ENCODE results near the gene HSD17B1. TPM values are rescaled to one million over a fixed set of nuclear protein-coding genes. Genes with fewer than 3 reads are reported as not detected.

The HSD17B1 gene
- total and polyA plus RNA-seq, 2 of the 13 experiments (the other 11 are each of a cell fraction or from before 2014, with no cell fraction given), result 0.54 to 0.93 TPM

DNA sequence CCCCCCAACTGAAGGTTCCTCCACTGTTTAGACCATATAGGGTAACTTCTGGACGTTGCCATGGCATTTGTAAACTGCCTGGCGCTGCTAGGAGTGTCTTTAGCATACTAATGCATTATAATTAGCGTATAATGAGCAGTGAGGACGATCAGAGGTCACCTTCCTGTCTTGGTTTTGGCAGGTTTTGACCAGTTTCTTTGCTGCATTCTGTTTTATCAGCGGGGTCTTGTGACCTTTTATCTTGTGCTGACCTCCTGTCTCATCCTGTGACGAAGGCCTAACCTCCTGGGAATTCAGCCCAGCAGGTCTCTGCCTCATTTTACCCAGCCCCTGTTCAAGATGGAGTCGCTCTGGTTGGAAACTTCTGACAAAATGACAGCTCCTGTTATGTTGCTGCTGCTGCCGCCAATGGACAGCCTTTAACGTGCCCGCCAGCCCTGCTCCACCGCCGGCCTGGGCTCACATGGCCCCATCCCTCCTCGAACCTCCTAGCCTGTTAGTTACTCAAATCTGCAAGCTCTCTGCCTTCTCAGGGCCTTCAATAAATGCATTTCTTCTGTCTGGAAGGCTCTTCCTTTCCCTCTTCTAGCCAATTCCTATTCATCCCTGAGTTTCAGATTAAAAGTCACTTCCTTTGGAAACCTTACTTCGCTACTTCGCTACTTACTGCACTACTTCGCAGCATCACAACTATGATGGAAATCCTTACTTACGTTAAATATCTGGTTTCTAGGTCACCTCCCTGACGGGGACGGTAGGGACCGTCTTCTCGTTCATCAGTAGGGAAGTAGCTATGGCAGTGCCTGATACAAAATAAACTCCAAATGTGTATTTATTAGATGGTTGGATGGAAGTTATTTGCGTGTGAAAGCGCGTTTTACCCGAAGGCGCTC lies 17.3 kb upstream of the HSD17B1 start (continued):
- TF ChIP-seq ZNF230 (CRISPR knock-in tag; IDR thresholded peaks at IDR 0.05) (0 out of 2 replicates have a peak, but pooled peaks have one; percentile 17), ZNF678 (CRISPR knock-in tag; IDR thresholded peaks at IDR 0.05) (no peak), IKZF4 (CRISPR knock-in tag; IDR thresholded peaks at IDR 0.05; ENCODE audit: borderline replicate concordance, low read depth, not compliant biosample characterization) (peak; percentile 32), ZNF350 (CRISPR knock-in tag; IDR thresholded peaks at IDR 0.05; ENCODE audit: borderline replicate concordance, low read depth) (peak; percentile 2), POLR2A (IDR thresholded peaks at IDR 0.05; ENCODE audit: insufficient read depth in 1 of 2, low read depth in 2 of 2, low read length in 2 of 2) (peak in 1 of 2 experiments; percentile 70; a peak in 1 of 4 replicates), ZKSCAN5 (CRISPR knock-in tag; IDR thresholded peaks at IDR 0.05) (0 out of 2 replicates have a peak, but pooled peaks have one; percentile 17), ZNF567 (CRISPR knock-in tag; IDR thresholded peaks at IDR 0.05; ENCODE audit: borderline replicate concordance) (0 out of 2 replicates have a peak, but pooled peaks have one; percentile 58), ZBTB33 (CRISPR knock-in tag; IDR thresholded peaks at IDR 0.05) (peak; percentile 92), NFE2 (CRISPR knock-in tag; IDR thresholded peaks at IDR 0.05) (no peak), ZNF382 (CRISPR knock-in tag; IDR thresholded peaks at IDR 0.05; ENCODE audit: borderline replicate concordance) (no peak), ZGPAT (CRISPR knock-in tag; IDR thresholded peaks at IDR 0.05) (peak; percentile 13; the same call in 1 of the 2 replicates), HNF1B (CRISPR knock-in tag; IDR thresholded peaks at IDR 0.05) (peak; percentile 73; the same call in 1 of the 2 replicates), ZSCAN29 (CRISPR knock-in tag; conservative IDR thresholded peaks at IDR 0.05) (0 out of 2 replicates have a peak, but pooled peaks have one; percentile 44), MTA1 (CRISPR knock-in tag; IDR thresholded peaks at IDR 0.05; ENCODE audit: borderline replicate concordance) (peak; percentile 65; the same call in 1 of the 2 replicates), EP300 (IDR thresholded peaks at IDR 0.05; ENCODE audit: low read depth in 2 of 2, low read length in 2 of 2) (no peak), EP300 (CRISPR knock-in tag; IDR thresholded peaks at IDR 0.05; ENCODE audit: borderline replicate concordance) (0 out of 2 replicates have a peak, but pooled peaks have one; percentile 2)
- TF ChIP-seq, protein P1, sequence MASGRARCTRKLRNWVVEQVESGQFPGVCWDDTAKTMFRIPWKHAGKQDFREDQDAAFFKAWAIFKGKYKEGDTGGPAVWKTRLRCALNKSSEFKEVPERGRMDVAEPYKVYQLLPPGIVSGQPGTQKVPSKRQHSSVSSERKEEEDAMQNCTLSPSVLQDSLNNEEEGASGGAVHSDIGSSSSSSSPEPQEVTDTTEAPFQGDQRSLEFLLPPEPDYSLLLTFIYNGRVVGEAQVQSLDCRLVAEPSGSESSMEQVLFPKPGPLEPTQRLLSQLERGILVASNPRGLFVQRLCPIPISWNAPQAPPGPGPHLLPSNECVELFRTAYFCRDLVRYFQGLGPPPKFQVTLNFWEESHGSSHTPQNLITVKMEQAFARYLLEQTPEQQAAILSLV (CRISPR knock-in tag; IDR thresholded peaks at IDR 0.05; ENCODE audit: borderline replicate concordance), result 0 out of 2 replicates have a peak, but pooled peaks have one; percentile 22
